Activated B cell treated with CpG ODN at 0.5 μM for 24 hours (primary cell): ENCODE data around the gene FANCI. TPM values are rescaled to one million over a fixed set of nuclear protein-coding genes. Genes with fewer than 3 reads are reported as not detected.

ENCODE experiments used
- ATAC-seq: fragments of 200-7000 bp; cut with Tn5 transposase; one replicate; pipeline ENCODE4 v1.10.0; 2021; ENCODE audit warnings: low read depth, mild to moderate bottlenecking, moderate library complexity
- CTCF ChIA-PET: fragments of 350-600 bp; sonication (Branson Sonifier 250); formaldehyde crosslinking; loops from one replicate; lab custom pipeline; 2021; ENCODE audit warnings: antibody characterized with exemption; lab: Charles Lee
- POLR2A ChIA-PET: fragments of 350-600 bp; sonication (Branson Sonifier 250); formaldehyde crosslinking; loops from one replicate; lab custom pipeline; 2021; ENCODE audit warnings: antibody characterized with exemption; lab: Charles Lee
- DNase-seq: peaks from one replicate; pipeline ENCODE4 v3.0.0; 2022
- H3K27ac Mint-ChIP-seq: one replicate; pipeline ENCODE4 v1.8.0; 2020; ENCODE audit warnings: mixed read lengths
- H3K27me3 Mint-ChIP-seq: one replicate; pipeline ENCODE4 v1.8.0; 2021; ENCODE audit warnings: mixed read lengths
- H3K36me3 Mint-ChIP-seq: one replicate; pipeline ENCODE4 v1.8.0; 2021; ENCODE audit warnings: low read depth, mixed read lengths
- H3K4me1 Mint-ChIP-seq: one replicate; pipeline ENCODE4 v1.8.0; 2021; ENCODE audit warnings: mixed read lengths
- H3K4me3 Mint-ChIP-seq: one replicate; pipeline ENCODE4 v1.8.0; 2020; ENCODE audit warnings: mild to moderate bottlenecking, mixed read lengths
- H3K9me3 Mint-ChIP-seq: one replicate; pipeline ENCODE4 v1.8.0; 2020; ENCODE audit warnings: mixed read lengths
- intact Hi-C: fragments of 100-400 bp; cut with micrococcal nuclease; formaldehyde crosslinking; loops from one replicate; pipeline ENCODE4 v1.15.1; 2024
- total RNA-seq: library from RNA; stranded (reverse); gene quantifications from 2 replicates; pipeline ENCODE4 v1.2.3, GENCODE V29; 2022
- TF ChIP-seq, protein P1 (sequence below): fragments of 200-600 bp; IDR thresholded peaks from one replicate; pipeline ENCODE4 v1.8.0; 2022; ENCODE audit warnings: antibody characterized with exemption, mild to moderate bottlenecking

Gene FANCI
- total RNA-seq, 1 donor from 2014 or later, result 16.6 TPM

DNA sequence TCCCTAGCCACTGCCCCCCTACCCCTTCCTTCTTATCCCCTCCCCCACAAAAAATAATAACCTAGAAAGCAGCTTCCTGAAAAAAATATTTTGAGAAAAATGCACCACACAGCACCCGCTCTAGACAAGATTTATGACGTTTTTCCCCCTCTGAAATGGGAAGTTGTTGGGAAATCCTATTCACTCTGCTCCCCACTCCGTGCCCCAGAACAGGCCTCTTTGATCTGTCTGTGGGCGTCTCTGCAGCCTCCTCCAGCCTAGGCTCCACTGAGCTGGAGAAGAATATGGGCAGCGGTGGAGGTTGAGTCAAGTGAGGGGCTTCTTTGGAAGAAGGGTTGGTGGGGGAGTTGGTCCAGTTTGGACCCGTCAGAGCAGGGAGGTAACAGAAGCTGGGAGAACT lies 119.4 kb downstream of the FANCI start:
- H3K27me3 Mint-ChIP-seq, result peaks cover 69% of the 10 kb centered on the region
- DNase-seq, result no peak
- H3K36me3 Mint-ChIP-seq, result no peaks in the 10 kb centered on the region
- peak overlapping the region; percentile 24 for H3K4me3 Mint-ChIP-seq
- H3K9me3 Mint-ChIP-seq, result no peaks in the 10 kb centered on the region
- POLR2A ChIA-PET, result no interaction called here
- CTCF ChIA-PET, result interaction anchor here (1.1 kb wide), 1 partner anchor 110 kb away, joined by 3 read pairs; no protein-coding TSS in a partner anchor
- H3K27ac Mint-ChIP-seq, result no peak overlapping the region
- peaks cover 22% of the 10 kb centered on the region for H3K4me1 Mint-ChIP-seq
- intact Hi-C loops, result no loop called here
- TF ChIP-seq, protein P1, sequence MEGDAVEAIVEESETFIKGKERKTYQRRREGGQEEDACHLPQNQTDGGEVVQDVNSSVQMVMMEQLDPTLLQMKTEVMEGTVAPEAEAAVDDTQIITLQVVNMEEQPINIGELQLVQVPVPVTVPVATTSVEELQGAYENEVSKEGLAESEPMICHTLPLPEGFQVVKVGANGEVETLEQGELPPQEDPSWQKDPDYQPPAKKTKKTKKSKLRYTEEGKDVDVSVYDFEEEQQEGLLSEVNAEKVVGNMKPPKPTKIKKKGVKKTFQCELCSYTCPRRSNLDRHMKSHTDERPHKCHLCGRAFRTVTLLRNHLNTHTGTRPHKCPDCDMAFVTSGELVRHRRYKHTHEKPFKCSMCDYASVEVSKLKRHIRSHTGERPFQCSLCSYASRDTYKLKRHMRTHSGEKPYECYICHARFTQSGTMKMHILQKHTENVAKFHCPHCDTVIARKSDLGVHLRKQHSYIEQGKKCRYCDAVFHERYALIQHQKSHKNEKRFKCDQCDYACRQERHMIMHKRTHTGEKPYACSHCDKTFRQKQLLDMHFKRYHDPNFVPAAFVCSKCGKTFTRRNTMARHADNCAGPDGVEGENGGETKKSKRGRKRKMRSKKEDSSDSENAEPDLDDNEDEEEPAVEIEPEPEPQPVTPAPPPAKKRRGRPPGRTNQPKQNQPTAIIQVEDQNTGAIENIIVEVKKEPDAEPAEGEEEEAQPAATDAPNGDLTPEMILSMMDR, result no peak
- ATAC-seq, result no peak

DNA sequence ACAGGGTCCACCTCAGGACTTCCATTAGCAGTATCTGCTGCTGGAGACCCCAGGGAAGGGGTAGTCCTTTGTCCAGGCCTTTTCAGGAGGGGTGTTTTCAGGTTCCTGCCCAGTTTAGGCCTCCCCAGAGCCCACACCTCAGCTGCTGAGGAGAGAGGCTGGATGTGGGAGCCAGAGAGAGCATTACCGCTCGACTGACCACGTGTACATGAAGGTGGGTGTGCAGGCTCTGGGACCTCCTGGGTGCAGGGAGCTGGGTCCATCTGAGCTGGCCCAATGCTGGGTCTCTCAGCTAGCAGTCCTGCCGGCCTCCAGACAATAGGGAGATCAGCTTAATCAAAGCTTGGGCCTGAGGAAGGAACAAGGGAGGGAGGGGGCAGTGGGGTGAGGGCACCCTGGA lies 120.0 kb downstream of the FANCI start:
- DNase-seq, result no peak
- ChIA-PET POLR2A (no interaction called here), CTCF (no interaction called here)
- H3K4me1 Mint-ChIP-seq, result peaks cover 16% of the 10 kb centered on the region
- H3K4me3 Mint-ChIP-seq, result no peak overlapping the region
- peaks cover 69% of the 10 kb centered on the region for H3K27me3 Mint-ChIP-seq
- no peaks in the 10 kb centered on the region for H3K36me3 Mint-ChIP-seq
- TF ChIP-seq, protein P1, result no peak
- ATAC-seq, result no peak
- no peaks in the 10 kb centered on the region for H3K9me3 Mint-ChIP-seq
- intact Hi-C loops, result no loop called here
- no peak overlapping the region for H3K27ac Mint-ChIP-seq

DNA sequence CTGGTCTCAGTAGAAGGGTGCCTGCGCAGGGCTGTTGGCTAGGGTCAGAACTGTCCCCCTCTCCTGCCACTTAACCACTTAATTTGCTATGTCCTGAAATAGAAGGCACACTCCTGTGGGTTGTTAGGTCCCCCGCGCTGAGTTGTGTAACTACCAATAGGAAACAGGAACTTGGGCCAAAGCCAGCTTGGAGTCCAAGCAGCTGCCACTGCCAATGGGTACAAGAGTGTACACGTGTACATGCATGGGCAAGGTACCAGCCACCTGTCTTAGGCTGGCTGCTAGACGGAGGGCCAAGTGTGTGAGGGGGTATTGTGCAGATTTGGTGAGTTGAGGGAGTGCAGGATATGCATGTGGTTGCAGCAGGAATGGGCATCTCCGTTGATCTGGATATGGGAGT lies 120.6 kb downstream of the FANCI start:
- CTCF ChIA-PET, result no interaction called here
- no peaks in the 10 kb centered on the region for H3K9me3 Mint-ChIP-seq
- POLR2A ChIA-PET, result no interaction called here
- H3K4me3 Mint-ChIP-seq, result no peak overlapping the region
- ATAC-seq (no peak), DNase-seq (no peak)
- intact Hi-C loops, result no loop called here
- peaks cover 74% of the 10 kb centered on the region for H3K27me3 Mint-ChIP-seq
- no peak overlapping the region for H3K27ac Mint-ChIP-seq
- TF ChIP-seq, protein P1, result no peak
- peaks cover 16% of the 10 kb centered on the region for H3K4me1 Mint-ChIP-seq
- H3K36me3 Mint-ChIP-seq, result no peaks in the 10 kb centered on the region

DNA sequence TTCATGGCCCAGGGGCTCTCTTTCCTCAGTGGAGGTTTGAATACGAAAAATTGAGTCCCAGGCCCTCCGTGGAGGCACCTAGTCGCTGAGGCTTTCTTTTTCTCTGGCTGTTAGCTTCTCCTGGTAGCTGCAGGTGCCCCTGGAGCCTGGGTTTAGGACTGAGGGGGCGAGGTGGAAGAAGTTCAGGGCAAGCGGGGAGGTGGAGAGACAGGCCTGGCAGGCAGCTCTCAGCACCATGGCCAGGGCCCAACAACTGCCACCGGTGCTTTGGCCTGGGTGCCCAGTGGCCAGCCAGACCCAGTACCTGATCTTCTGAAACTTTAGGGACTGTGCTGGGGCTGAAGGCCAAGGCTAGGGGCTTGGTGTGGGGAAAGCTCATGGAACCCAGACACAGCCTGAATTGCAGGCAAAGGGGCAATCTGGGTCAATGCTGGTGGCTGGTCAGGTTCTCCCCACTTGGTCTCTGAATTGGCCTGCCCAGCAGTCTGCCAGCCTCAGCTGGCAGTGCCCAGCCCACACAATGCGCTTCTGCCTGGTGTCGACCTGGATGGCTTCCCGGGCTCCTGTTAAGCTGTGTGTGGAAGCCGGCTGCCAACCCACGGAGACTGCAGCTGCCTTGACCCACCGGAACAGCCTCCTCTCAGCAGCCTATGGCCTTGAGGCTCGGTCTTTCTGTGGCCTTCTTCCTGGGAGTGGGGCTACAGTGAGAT lies 121.1 kb downstream of the FANCI start:
- no peak overlapping the region for H3K27ac Mint-ChIP-seq
- DNase-seq, result no peak
- H3K9me3 Mint-ChIP-seq, result no peaks in the 10 kb centered on the region
- H3K36me3 Mint-ChIP-seq, result no peaks in the 10 kb centered on the region
- ChIA-PET POLR2A (no interaction called here), CTCF (no interaction called here)
- TF ChIP-seq, protein P1, result no peak
- H3K4me1 Mint-ChIP-seq, result peaks cover 17% of the 10 kb centered on the region
- intact Hi-C loops, result no loop called here
- peaks cover 75% of the 10 kb centered on the region for H3K27me3 Mint-ChIP-seq
- ATAC-seq, result no peak
- no peak overlapping the region for H3K4me3 Mint-ChIP-seq

DNA sequence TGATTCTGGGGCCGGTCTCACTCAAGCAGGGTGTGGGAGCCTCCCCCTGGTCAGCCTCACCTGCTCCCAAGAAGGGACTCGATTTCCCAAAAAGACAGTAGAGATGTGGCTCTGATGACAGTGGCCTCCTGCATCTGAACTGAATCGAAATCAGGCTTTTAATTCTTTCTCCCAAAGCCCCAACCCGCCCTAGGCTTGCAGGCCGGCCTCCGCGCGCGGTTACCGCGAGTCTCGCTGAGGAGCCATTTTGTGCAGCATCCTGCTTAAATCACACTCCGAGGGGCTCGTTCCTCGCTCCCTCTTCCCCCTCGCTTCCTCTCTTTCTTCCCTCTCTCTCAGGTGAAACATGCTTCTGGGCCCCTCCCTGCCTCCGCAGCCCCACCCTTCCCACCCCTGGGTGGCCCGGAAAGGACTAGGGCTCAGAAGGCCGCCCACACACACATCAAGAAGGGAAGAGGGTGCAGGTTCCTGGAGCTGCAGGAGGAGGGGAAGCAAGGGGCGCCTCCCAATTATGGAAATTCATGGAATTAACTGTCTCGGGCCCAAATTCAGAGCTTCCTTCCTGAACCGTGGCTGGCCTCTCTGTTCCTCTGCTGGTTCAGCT lies 121.8 kb downstream of the FANCI start:
- CTCF ChIA-PET, result no interaction called here
- H3K27me3 Mint-ChIP-seq, result peaks cover 75% of the 10 kb centered on the region
- intact Hi-C loops, result no loop called here
- H3K9me3 Mint-ChIP-seq, result no peaks in the 10 kb centered on the region
- DNase-seq (no peak), ATAC-seq (no peak)
- no peak overlapping the region for H3K27ac Mint-ChIP-seq
- H3K36me3 Mint-ChIP-seq, result no peaks in the 10 kb centered on the region
- no peak overlapping the region for H3K4me3 Mint-ChIP-seq
- TF ChIP-seq, protein P1, result no peak
- POLR2A ChIA-PET, result no interaction called here
- H3K4me1 Mint-ChIP-seq, result peaks cover 22% of the 10 kb centered on the region

Other genes starting within 250 kb of the FANCI start
- 40.7 and 48.8 TPM in 2 replicates for gene ABHD2, start 155.5 kb upstream of the FANCI start, total RNA-seq
- gene RLBP1, start 22.4 kb upstream of the FANCI start, total RNA-seq, result not detected in 2 replicates
- 116 and 144 TPM in 2 replicates for gene POLG, start 90.8 kb downstream of the FANCI start, total RNA-seq